GM12872 (cell line): ENCODE data around the gene P2RX6.

Experiments
- TF ChIP-seq, protein P1 (sequence below): IDR thresholded peaks from 3 replicates; pipeline ENCODE4 v1.5.1; 2011; ENCODE audit warnings: low read depth, mild to moderate bottlenecking, low read length, moderate library complexity; ENCODE audit not compliant: insufficient read depth

Gene P2RX6

DNA sequence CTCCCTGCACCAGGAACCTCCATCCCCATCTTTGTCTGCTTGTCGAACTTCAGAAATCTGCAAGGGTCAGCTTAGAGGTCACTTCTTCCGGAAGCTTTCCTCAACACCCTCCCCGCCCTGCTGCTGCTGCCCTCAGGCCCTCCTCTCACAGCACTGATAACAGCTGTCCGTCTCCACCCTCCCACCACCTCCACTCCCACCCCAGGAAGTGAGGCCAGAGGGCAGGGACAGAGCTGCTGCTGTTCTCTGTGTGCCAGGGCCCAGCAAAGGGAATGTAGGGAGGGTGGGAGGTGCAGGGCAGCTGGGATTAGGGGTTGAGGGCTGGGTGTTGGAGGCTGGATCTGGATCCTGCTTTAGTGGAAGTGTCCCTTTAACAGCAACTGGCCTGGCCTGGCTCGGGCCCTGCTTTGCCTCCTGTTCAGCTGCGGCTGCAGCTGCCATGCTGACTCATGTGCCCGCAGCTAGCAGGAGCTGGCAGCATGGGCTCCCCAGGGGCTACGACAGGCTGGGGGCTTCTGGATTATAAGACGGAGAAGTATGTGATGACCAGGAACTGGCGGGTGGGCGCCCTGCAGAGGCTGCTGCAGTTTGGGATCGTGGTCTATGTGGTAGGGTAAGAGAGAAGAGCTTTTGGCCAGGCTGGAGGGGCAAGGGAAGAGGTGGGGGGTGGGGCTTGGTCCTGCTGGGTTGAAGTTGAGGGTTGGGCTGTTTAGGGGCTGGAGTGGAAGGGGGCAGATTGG, at the start of gene P2RX6:
TSS of gene P2RX6 (plus strand) at position 440 of the 740 bp plus-strand sequence. CDS start at position 450, 10 bp downstream.
- TF ChIP-seq, protein P1, sequence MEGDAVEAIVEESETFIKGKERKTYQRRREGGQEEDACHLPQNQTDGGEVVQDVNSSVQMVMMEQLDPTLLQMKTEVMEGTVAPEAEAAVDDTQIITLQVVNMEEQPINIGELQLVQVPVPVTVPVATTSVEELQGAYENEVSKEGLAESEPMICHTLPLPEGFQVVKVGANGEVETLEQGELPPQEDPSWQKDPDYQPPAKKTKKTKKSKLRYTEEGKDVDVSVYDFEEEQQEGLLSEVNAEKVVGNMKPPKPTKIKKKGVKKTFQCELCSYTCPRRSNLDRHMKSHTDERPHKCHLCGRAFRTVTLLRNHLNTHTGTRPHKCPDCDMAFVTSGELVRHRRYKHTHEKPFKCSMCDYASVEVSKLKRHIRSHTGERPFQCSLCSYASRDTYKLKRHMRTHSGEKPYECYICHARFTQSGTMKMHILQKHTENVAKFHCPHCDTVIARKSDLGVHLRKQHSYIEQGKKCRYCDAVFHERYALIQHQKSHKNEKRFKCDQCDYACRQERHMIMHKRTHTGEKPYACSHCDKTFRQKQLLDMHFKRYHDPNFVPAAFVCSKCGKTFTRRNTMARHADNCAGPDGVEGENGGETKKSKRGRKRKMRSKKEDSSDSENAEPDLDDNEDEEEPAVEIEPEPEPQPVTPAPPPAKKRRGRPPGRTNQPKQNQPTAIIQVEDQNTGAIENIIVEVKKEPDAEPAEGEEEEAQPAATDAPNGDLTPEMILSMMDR, result no peak

DNA sequence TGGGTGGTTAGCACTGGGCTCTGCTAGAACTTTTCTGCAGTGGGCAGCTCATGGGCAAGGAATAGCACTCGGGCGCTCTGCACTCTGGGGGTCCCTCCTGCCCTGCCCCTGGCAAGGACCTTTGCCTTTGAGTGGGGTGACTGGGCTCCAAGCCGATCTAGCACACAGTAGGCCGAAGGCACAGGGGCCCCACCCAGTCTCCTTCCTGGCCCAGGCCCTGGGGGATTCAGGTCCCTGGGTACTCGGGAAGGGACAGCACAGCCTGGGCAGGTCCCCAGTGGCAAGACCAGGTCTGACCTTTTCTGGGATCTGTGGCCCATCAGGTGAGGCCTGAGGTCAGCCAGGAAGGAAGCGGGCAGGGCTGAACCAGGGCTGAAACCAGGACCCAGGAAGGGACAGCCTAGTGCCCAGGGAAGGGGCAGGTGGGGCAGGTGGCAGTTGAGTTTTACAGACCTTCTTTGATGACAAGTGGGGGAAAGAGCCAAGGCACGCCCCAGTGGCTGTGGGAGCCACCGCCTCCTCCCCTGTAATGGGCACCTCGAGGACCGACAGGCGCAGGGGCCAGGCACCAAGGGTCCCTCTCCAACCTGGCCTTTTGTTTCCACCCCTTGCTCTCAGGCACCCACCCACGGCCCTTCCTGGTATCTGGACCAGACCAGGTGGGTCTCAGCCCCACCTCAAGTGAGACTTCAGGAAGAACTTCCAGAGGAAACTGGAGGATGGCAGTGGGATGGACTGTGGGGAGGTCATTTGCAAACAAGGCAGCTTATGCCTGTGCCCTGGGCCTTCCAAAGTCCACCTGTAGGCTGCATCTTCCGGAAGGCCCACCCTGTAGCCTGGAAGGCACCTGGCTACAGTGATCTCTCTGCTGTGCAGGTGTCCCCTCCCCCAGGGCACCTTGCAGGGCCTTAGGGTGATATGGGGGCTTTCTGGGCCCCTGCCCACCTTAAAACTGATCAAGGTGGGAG, 48.8 kb upstream of the P2RX6 start:
- TF ChIP-seq, protein P1, result no peak

DNA sequence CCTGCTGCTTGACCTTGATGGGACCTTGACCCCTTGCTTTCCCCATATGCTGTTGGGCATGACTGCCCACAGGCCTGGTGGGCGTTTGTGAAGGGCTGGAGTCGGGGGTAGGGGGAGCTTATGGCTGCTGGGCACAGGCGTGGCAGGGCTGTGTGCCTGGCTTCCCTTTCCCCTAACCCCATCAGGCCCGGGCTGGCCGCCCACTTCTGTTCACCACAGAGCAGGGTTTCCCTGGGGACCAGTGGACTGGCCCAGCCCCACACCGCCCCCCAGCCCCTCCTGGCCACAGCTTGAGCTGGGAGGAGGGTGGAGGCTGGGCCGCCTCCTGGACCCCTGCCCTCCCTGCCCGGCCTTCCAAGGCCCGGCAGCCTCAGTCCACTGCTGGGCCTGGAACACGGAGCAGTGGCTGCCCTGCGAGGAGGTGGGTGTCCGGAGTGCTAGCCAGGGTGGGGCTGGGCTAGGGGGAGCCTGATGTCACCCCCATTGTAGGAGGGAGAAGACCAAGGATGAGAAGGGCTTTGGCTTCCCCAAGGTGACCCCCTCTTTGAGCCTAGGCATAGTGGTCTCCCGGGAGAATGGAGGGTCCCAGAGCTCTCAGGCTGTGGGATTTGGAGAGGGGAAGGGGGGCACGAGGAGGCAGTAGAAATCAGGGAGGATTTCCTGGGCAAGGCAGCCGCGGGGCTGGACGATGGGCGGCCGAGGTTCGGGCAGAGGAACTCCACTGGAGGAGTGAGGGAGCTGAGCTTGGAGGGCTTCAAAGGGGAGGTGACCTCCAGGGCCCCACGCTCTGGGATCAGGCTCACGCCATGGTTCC, 47.9 kb upstream of the P2RX6 start, which contains the start of gene AIFM3:
TSS of gene AIFM3 (plus strand) at position 373 of the 814 bp plus-strand sequence. CDS start 690 bp downstream, outside the sequence.
- TF ChIP-seq, protein P1, result no peak

DNA sequence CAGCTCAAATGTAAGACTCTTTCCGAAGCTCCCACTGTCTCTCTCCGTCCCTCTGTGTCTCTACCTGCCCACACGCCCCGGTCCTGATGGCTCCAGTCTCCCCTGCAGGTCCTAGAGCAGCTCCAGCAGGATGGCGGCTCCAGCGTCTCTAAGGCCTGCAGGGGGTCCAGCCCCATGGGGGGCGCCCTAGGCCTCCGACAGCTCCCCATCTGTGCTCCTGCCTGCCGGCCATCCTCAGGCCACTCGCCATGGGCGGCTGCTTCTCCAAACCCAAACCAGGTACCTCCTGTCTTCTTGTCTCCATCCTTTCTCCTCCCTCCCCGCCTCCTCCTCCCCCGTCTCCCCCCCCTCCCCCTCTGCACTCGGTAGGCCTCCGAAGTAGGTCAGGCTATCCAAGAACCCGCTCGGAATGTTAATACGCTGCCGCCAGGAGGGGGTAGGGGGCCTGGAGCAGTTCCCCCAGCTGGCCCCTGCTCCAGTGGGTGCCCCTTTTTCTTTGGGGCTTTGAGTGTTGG, 47.2 kb upstream of the P2RX6 start:
- TF ChIP-seq, protein P1, result no peak

DNA sequence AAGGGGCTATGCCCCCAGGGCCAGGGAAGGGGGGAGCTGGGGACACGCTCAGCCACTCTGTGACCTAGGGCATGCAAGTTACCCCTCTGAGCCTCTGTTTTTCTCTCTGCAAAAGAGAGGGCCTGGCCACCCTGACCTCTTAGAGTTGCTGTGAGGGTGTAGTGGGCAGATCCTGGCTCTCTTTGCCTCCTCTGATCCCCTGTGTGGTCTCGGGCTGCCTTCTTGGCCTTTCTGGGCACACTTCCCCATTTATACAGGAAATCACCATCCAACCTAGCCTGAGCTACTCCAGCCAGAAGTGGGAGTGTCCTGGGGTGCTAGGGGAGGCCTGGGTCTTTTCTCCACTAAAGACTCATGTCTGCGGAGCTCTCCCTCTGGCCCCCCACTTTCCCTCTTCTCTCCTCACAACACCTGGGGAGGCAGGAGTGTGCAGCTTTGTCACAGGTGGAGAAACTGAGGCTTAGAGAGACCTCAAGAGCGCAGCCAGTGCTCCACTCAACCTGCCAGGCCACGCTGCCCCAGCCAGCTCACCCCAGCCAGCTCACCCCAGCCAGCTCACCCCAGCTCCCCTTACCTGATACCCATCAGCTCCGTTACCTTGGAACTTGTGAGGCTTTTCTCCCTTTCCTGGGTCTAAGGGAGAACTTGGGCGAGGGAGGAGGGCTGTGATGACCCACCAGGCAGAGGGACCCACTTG, 46.5 kb upstream of the P2RX6 start:
- TF ChIP-seq, protein P1, result no peak

DNA sequence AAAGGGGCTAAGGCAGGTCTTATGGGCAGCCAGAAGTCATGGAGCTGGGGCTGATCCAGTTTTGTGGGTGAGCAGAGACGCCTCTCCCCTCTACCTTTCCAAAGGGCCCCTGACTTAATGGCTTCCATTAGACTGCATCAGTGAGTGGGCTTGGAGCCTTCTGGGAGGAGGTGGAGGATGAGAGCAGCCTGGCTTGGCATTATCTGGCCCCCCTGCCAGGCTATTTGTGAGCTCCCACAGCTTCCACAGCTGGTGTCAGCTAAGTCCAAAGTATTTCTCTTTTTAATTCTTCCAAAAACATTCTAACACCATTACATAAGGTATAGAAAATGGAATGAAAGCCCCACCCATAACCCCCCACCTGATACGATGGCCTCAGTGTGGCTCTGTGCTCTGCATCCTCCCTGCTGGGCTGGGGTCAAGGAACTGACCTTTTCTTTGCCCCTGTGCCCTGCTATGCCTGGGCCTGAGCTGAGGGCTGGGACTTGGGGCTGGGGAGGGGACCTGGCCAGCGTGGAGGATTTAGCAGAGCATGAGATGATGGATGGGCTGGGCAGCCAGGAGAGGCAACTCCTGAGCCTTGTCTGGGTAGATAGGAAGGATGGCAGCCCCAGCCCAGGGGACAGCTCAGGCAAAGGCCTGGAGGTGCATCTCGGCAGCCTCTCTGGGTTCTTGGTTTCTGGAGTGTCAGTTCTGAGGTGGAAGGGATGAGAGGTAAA, 43.9 kb upstream of the P2RX6 start:
- TF ChIP-seq, protein P1, result no peak
